CD4-positive, alpha-beta T cell treated with Interleukin-12 subunit alpha and Interleukin-12 subunit beta, for 1 hour (primary cell): ENCODE results near the gene PXMP2.
"Not testable (repeated sequence)": the region's sequence is repeated elsewhere in the genome, so short reads cannot be mapped to it uniquely, and the experiment has no call there.

Experiments
- DNase-seq: peaks from one replicate; pipeline ENCODE4 v3.0.0-alpha.2; 2020

The PXMP2 gene

GRCh38 chr12:132660996-132661395, 26.4 kb upstream of the PXMP2 start:
- DNase-seq: no peak

GRCh38 chr12:132661972-132662371, 25.4 kb upstream of the PXMP2 start:
- DNase-seq: no peak

- DNase-seq: no peak
Measured at GRCh38 chr12:132662901-132663755, 24.3 kb upstream of the PXMP2 start.

GRCh38 chr12:132664206-132665148, 22.9 kb upstream of the PXMP2 start:
- no peak for DNase-seq

GRCh38 chr12:132665149-132665491, 22.3 kb upstream of the PXMP2 start:
- DNase-seq: no peak

- DNase-seq: no peak
Measured at GRCh38 chr12:132665794-132666193, 21.6 kb upstream of the PXMP2 start.

GRCh38 chr12:132668191-132669088, 18.9 kb upstream of the PXMP2 start:
- no peak for DNase-seq

- DNase-seq: no peak
Measured at GRCh38 chr12:132669166-132669879, 18.1 kb upstream of the PXMP2 start.

GRCh38 chr12:132672116-132672515, 15.3 kb upstream of the PXMP2 start:
- no peak for DNase-seq

- DNase-seq: no peak
Measured at GRCh38 chr12:132672678-132673077, 14.7 kb upstream of the PXMP2 start.

- DNase-seq: no peak
Measured at GRCh38 chr12:132673288-132674179, 13.9 kb upstream of the PXMP2 start.

- no peak for DNase-seq
Measured at GRCh38 chr12:132674561-132674960, 12.8 kb upstream of the PXMP2 start.

GRCh38 chr12:132675757-132676432, 11.5 kb upstream of the PXMP2 start:
- no peak for DNase-seq

GRCh38 chr12:132677492-132677891, 9.9 kb upstream of the PXMP2 start:
- no peak for DNase-seq

- no peak for DNase-seq
Measured at GRCh38 chr12:132685400-132685799, 2.0 kb upstream of the PXMP2 start.

- DNase-seq: no peak
Measured at GRCh38 chr12:132686825-132687210, 569 bp upstream of the PXMP2 start.

- no peak for DNase-seq
Measured at GRCh38 chr12:132689227-132689626, 1.8 kb downstream of the PXMP2 start.

GRCh38 chr12:132690112-132690511, 2.7 kb downstream of the PXMP2 start:
- DNase-seq: no peak

- not testable (repeated sequence) for DNase-seq
Measured at GRCh38 chr12:132692030-132692429, 4.6 kb downstream of the PXMP2 start.

- not testable (repeated sequence) for DNase-seq
Measured at GRCh38 chr12:132694888-132695287, 7.5 kb downstream of the PXMP2 start.
